Endothelial cell of umbilical vein (primary cell): ENCODE measurements around the gene MUTYH. TPM values are rescaled to one million over a fixed set of nuclear protein-coding genes. Genes with fewer than 3 reads are reported as not detected.

Experiments used
- BruUV-seq: library from RNA; stranded (reverse); fragments of 400-500 nt; replicated peaks from 2 replicates; lab custom pipeline; 2021; lab: Mats Ljungman, UMichigan
- CTCF ChIA-PET: fragments of 300-600, 350-600 bp; sonication (Branson Sonifier 250); formaldehyde crosslinking; loops from one replicate; lab custom pipeline; 2021; ENCODE audit warnings: antibody characterized with exemption, inconsistent platforms; lab: Charles Lee
- POLR2A ChIA-PET: fragments of 300-600, 350-600 bp; sonication (Branson Sonifier 250); formaldehyde crosslinking; loops from one replicate; lab custom pipeline; 2021; ENCODE audit warnings: antibody characterized with exemption, inconsistent platforms; lab: Charles Lee
- DNase-seq: peaks from one replicate; pipeline ENCODE4 v3.0.0-alpha.2; 2011; ENCODE audit warnings: low read depth, low spot score
- FAIRE-seq: peaks from 2 replicates; lab custom pipeline; 2011; peaks lifted over from hg19 to GRCh38; lab: Jason Lieb, UNC
- H2AFZ ChIP-seq: 2 replicates; pipeline ENCODE4 v1.6.0; 2012; ENCODE audit warnings: low read depth, low read length, control low read depth, inconsistent platforms
- H3K27ac ChIP-seq: 2 replicates; pipeline ENCODE4 v1.5.1; 2011; ENCODE audit warnings: low read depth, mild to moderate bottlenecking, control low read depth, low read length, moderate library complexity; ENCODE audit not compliant: insufficient read depth
- H3K27me3 ChIP-seq, 2 experiments: 2 replicates each; pipeline versions ENCODE4 v1.6.0 to v1.6.1; 2011; ENCODE audit warnings: low read length in 2 of 2, mixed read lengths in 1 of 2; ENCODE audit not compliant: control insufficient read depth in 2 of 2, insufficient read depth in 2 of 2
- H3K36me3 ChIP-seq, 2 experiments: 2 replicates in 1 of 2; 3 replicates in 1 of 2; pipeline ENCODE4 v1.5.1; 2011; ENCODE audit warnings: low read length in 2 of 2, mild to moderate bottlenecking in 1 of 2, moderate library complexity in 1 of 2; ENCODE audit not compliant: control insufficient read depth in 2 of 2, insufficient read depth in 2 of 2; ENCODE audit errors: extremely low read depth in 1 of 2
- H3K4me1 ChIP-seq: 3 replicates; pipeline ENCODE4 v1.5.1; 2011; ENCODE audit warnings: mild to moderate bottlenecking, low read length; ENCODE audit not compliant: control insufficient read depth, insufficient read depth; ENCODE audit errors: extremely low read depth
- H3K4me2 ChIP-seq: 2 replicates; pipeline ENCODE4 v1.6.1; 2011; ENCODE audit warnings: low read length, control low read depth, mixed read lengths; ENCODE audit not compliant: insufficient read depth
- H3K4me3 ChIP-seq, 3 experiments: fragments of 200-600 bp in 1 of 3; sonication (generic), shearing (Covaris generic) in 1 of 3; replicated peaks in 1 of 3; 2 replicates each; pipeline ENCODE4 v1.5.1; 2011 to 2016; ENCODE audit warnings: control low read depth in 3 of 3, low read length in 3 of 3, mild to moderate bottlenecking in 2 of 3, inconsistent platforms in 1 of 3, low read depth in 1 of 3, moderate library complexity in 1 of 3; ENCODE audit not compliant: insufficient read depth in 1 of 3
- H3K79me2 ChIP-seq: 2 replicates; pipeline ENCODE4 v1.6.0; 2012; ENCODE audit warnings: low read length, inconsistent platforms; ENCODE audit not compliant: control insufficient read depth, insufficient read depth
- H3K9ac ChIP-seq: replicated peaks from 2 replicates; pipeline ENCODE3; 2011; ENCODE audit warnings: low read length, control low read depth; ENCODE audit not compliant: insufficient read depth; ENCODE audit errors: extremely low read depth
- H3K9me1 ChIP-seq: replicated peaks from 3 replicates; pipeline ENCODE4 v1.6.0; 2011; ENCODE audit warnings: mild to moderate bottlenecking, low read length; ENCODE audit not compliant: control insufficient read depth, insufficient read depth; ENCODE audit errors: extremely low read depth
- H3K9me3 ChIP-seq: replicated peaks from 2 replicates; pipeline ENCODE4 v1.5.1; 2012; ENCODE audit warnings: low read length, inconsistent platforms; ENCODE audit not compliant: control insufficient read depth, insufficient read depth
- H4K20me1 ChIP-seq: replicated peaks from 2 replicates; pipeline ENCODE3; 2011; ENCODE audit warnings: mild to moderate bottlenecking, low read length; ENCODE audit not compliant: control insufficient read depth, insufficient read depth; ENCODE audit errors: extremely low read depth
- CTCF ChIP-seq, 2 donors: IDR thresholded peaks; 1 replicate in 1 of 2; 2 replicates in 1 of 2; pipeline ENCODE4 v1.5.1; 2011; ENCODE audit warnings: low read length in 2 of 2, mild to moderate bottlenecking in 2 of 2, moderate library complexity in 2 of 2, control low read depth in 1 of 2, inconsistent platforms in 1 of 2, low read depth in 1 of 2; ENCODE audit not compliant: insufficient read depth in 1 of 2; ENCODE audit errors: extremely low read depth in 1 of 2
- EZH2 ChIP-seq: IDR thresholded peaks from 2 replicates; pipeline ENCODE4 v1.6.1; 2012; ENCODE audit warnings: borderline replicate concordance, low read depth, mild to moderate bottlenecking, moderate library complexity, low read length, inconsistent platforms; ENCODE audit not compliant: severe bottlenecking
- FOS ChIP-seq: IDR thresholded peaks from 2 replicates; pipeline ENCODE4 v1.6.1; 2011; ENCODE audit warnings: mild to moderate bottlenecking, low read length, moderate library complexity, borderline replicate concordance; ENCODE audit not compliant: insufficient read depth
- GATA2 ChIP-seq: IDR thresholded peaks from 2 replicates; pipeline ENCODE4 v1.7.0; 2011; ENCODE audit warnings: low read depth, mild to moderate bottlenecking, moderate library complexity, mixed read lengths, low read length; ENCODE audit not compliant: insufficient read length, insufficient read depth
- JUN ChIP-seq: IDR thresholded peaks from 2 replicates; pipeline ENCODE4 v1.6.1; 2011; ENCODE audit warnings: borderline replicate concordance, low read depth; ENCODE audit not compliant: insufficient read length, insufficient read depth
- MYC ChIP-seq: IDR thresholded peaks from one replicate; pipeline ENCODE4 v1.6.1; 2011; ENCODE audit warnings: mild to moderate bottlenecking, low read depth, low read length
- POLR2A ChIP-seq: IDR thresholded peaks from 2 replicates; pipeline ENCODE4 v1.6.1; 2012; ENCODE audit warnings: low read depth, mild to moderate bottlenecking, control low read depth, low read length
- POLR2AphosphoS5 ChIP-seq: IDR thresholded peaks from 2 replicates; pipeline ENCODE4 v1.6.1; 2012; ENCODE audit warnings: low read depth, mild to moderate bottlenecking, control low read depth, low read length, moderate library complexity; ENCODE audit not compliant: insufficient read depth
- dilution Hi-C: fragments of 300-500 bp; cut with MboI; formaldehyde crosslinking; loops from one replicate; pipeline ENCODE4 v1.15.0; 2019; ENCODE audit warnings: low sequenced_read_pairs; ENCODE audit not compliant: extremely low pct_ligation_motif_present
- intact Hi-C: fragments of 100-400 bp; cut with micrococcal nuclease; formaldehyde crosslinking; loops from one replicate; pipeline ENCODE4 v1.10.0; 2022
- polyA plus RNA-seq, 4 experiments: library from polyadenylated mRNA; depleted of rRNA in 3 of 4; stranded (reverse) in 3 of 4; unstranded in 1 of 4; fragments of >200 nt; gene quantifications; 2 replicates each; pipeline versions ENCODE4 v1.2.1 to v1.2.3, GENCODE V29; 2011 to 2012; ENCODE audit warnings: missing spikeins in 1 of 4
- total RNA-seq: library from RNA; stranded (reverse); gene quantifications from 2 replicates; pipeline ENCODE4 v1.2.3, GENCODE V29; 2021
- TF ChIP-seq, protein P1 (sequence below): IDR thresholded peaks from 2 replicates; pipeline ENCODE4 v1.6.1; 2011; ENCODE audit not compliant: insufficient read depth, insufficient read length

MUTYH gene
- total and polyA plus RNA-seq, 2 donors (not counting 3 experiments of a cell fraction or from before 2014, with no cell fraction given), result 12.3 to 16.6 TPM

GRCh38 chr1:45386219-45386618, 46.0 kb upstream of the MUTYH start:
- no peak overlapping the region for H3K4me2 ChIP-seq
- CTCF ChIA-PET, result no interaction called here
- dilution Hi-C loops, result no loop called here

DNA sequence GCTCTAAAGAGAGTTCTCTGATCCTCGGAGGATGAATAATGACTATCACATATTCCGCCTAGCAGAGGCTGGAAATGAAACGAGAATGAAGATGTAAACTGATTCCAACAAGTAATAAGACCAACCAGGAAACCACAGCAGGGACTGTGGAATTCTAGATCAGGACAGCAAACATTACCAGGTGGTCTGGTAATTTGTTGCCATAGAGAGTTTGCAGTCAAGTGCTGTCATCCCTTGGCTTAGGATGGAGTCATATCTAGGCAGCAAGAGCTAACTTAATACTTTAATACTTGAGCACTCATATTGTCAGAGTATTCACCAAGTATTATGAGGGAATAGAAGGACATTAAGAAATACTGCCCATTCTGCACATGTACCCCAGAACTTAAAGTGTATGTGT, 45.1 kb upstream of the MUTYH start:
- no peaks in the 10 kb centered on the region for H4K20me1 ChIP-seq
- dilution Hi-C loops (no loop called here), intact Hi-C loops (no loop called here)
- no peaks in the 10 kb centered on the region for H3K27me3 ChIP-seq
- ChIA-PET POLR2A (no interaction called here), CTCF (no interaction called here)
- H3K27ac ChIP-seq, result no peak overlapping the region
- BruUV-seq, result no TSS peak
- H3K4me1 ChIP-seq, result no peaks in the 10 kb centered on the region
- no peaks in the 10 kb centered on the region for H3K79me2 ChIP-seq
- no peaks in the 10 kb centered on the region for H3K9me3 ChIP-seq
- H3K9ac ChIP-seq, result no peak overlapping the region
- no peaks in the 10 kb centered on the region for H3K9me1 ChIP-seq
- no peaks in the 10 kb centered on the region for H3K36me3 ChIP-seq
- FAIRE-seq, result no peak
- no peak for TF ChIP-seq FOS
- no peak for TF ChIP-seq MYC
- no peak for TF ChIP-seq GATA2
- TF ChIP-seq EZH2, result no peak
- TF ChIP-seq CTCF (IDR thresholded peaks at IDR 0.05; ENCODE audit: extremely low read depth in 1 of 2, insufficient read depth in 1 of 2, low read depth in 1 of 2, low read length in 2 of 2), result no peak
- TF ChIP-seq POLR2A, result no peak
- no peak for TF ChIP-seq JUN
- TF ChIP-seq, protein P1, sequence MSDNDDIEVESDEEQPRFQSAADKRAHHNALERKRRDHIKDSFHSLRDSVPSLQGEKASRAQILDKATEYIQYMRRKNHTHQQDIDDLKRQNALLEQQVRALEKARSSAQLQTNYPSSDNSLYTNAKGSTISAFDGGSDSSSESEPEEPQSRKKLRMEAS, result no peak
- TF ChIP-seq POLR2AphosphoS5, result no peak
- H3K4me2 ChIP-seq, result no peak overlapping the region
- H2AFZ ChIP-seq, result no peak overlapping the region
- no peak overlapping the region for H3K4me3 ChIP-seq
- DNase-seq, result no peak

More at GRCh38 chr1:45386219-45386618, 46.0 kb upstream of the MUTYH start:
- no peak overlapping the region for H3K27ac ChIP-seq
- DNase-seq (no peak), FAIRE-seq (no peak)
- no peaks in the 10 kb centered on the region for H3K27me3 ChIP-seq
- H3K4me3 ChIP-seq, result no peak overlapping the region
- no peak overlapping the region for H2AFZ ChIP-seq
- intact Hi-C loops, result no loop called here
- no TSS peak for BruUV-seq
- H3K36me3 ChIP-seq, result no peaks in the 10 kb centered on the region
- H3K9me3 ChIP-seq, result no peaks in the 10 kb centered on the region
- POLR2A ChIA-PET, result no interaction called here
- no peak overlapping the region for H3K9ac ChIP-seq
- H3K9me1 ChIP-seq, result no peaks in the 10 kb centered on the region
- no peaks in the 10 kb centered on the region for H3K79me2 ChIP-seq
- H3K4me1 ChIP-seq, result no peaks in the 10 kb centered on the region
- TF ChIP-seq CTCF (IDR thresholded peaks at IDR 0.05; ENCODE audit: extremely low read depth in 1 of 2, insufficient read depth in 1 of 2, low read depth in 1 of 2, low read length in 2 of 2) (no peak), FOS (no peak), EZH2 (no peak), POLR2A (no peak)
- H4K20me1 ChIP-seq, result no peaks in the 10 kb centered on the region
